Pancreas (tissue), 10 donors: Measurements from ENCODE around the gene FOXRED2. TPM values are rescaled to one million over a fixed set of nuclear protein-coding genes. Genes with fewer than 3 reads are reported as not detected.

ENCODE experiments used
- ATAC-seq, 4 donors: fragments of 200-7000 bp; cut with Tn5 transposase; one replicate each; pipeline versions ENCODE4 v1.8.0 to v1.9.1; 2020; ENCODE audit warnings: mild to moderate bottlenecking in 4 of 4, moderate library complexity in 4 of 4
- DNase-seq, 6 donors: peaks; one replicate each; pipeline ENCODE4 v3.0.0-alpha.2; 2020
- FAIRE-seq: peaks from 2 replicates; lab custom pipeline; 2012; peaks lifted over from hg19 to GRCh38; lab: Jason Lieb, UNC
- H3K27ac ChIP-seq, 4 donors: fragments of 200-600 bp; sonication (generic); 1 replicate in 3 of 4; 2 replicates in 1 of 4; pipeline versions ENCODE4 v1.5.0 to v1.8.0; 2020
- H3K27me3 ChIP-seq, 4 donors: fragments of 200-600 bp; one replicate each; pipeline ENCODE4 v1.8.0; 2021
- H3K36me3 ChIP-seq, 3 donors: fragments of 200-600 bp; sonication (generic) in 1 of 3; one replicate each; pipeline versions ENCODE4 v1.5.0 to v1.8.0; 2020 to 2021
- H3K4me1 ChIP-seq, 3 donors: fragments of 200-600 bp; one replicate each; pipeline ENCODE4 v1.8.0; 2021
- H3K4me3 ChIP-seq, 4 donors: fragments of 200-600 bp; sonication (generic) in 2 of 4; one replicate each; pipeline versions ENCODE4 v1.5.0 to v1.8.0; 2020 to 2021
- H3K9me3 ChIP-seq, 4 donors: fragments of 200-600 bp; one replicate each; pipeline ENCODE4 v1.8.0; 2021
- WGBS, 2 donors: extraction: QIAGEN DNeasy Blood & Tissue Kit; methylation state at CpG; one replicate each; pipeline ENCODE4 v1.1.7; 2013; 5-methylcytosine and 5-hydroxymethylcytosine counted together
- intact Hi-C, 3 donors: fragments of 100-400 bp; cut with DNase I; formaldehyde crosslinking; loops; one replicate each; pipeline versions ENCODE4 v1.11.1 to v1.14.2; 2022
- polyA plus RNA-seq, 2 donors: library from polyadenylated mRNA; stranded (reverse); fragments of 200-250 nt; gene quantifications; one replicate each; pipeline ENCODE4 v1.2.3, GENCODE V29; 2013
- total RNA-seq, 6 donors: library from RNA; stranded (reverse); fragmentation: NEBNext Ultra II Directional in 4 of 6; extraction: Animal tissue kit (Norgen Biotek cat#: 25700) in 4 of 6; gene quantifications; one replicate each; pipeline versions ENCODE4 v1.2.1 to v1.2.4, GENCODE V29; 2021 to 2023
- TF ChIP-seq, protein P1 (sequence below), 4 donors: fragments of 200-600 bp; sonication (generic) in 3 of 4; IDR thresholded peaks; one replicate each; pipeline versions ENCODE4 v1.5.0 to v1.8.0; 2021; ENCODE audit warnings: antibody characterized with exemption in 4 of 4
- donor health status: healthy with polysubstance abuse.
- donor health status: DM: no; HTN: no; CAD: no; lungs with moderate emphysema.
- donor health status: DM: no; HTN: no; CAD: no.
- donor health status: control.
- donor health status: control.
- donor health status: Bipolar disorder and iron deficiency.
- donor health status: DM: yes; HTN: yes; CAD: no.
- donor health status: DM: no; HTN: no; CAD: no.
- donor health status: DM: no; HTN: no; CAD: no.
- donor health status: DM: yes; HTN: yes; CAD: no.

Gene FOXRED2
- total and polyA plus RNA-seq, 8 donors, result 2.0 to 6.0 (median 4.7) TPM

DNA sequence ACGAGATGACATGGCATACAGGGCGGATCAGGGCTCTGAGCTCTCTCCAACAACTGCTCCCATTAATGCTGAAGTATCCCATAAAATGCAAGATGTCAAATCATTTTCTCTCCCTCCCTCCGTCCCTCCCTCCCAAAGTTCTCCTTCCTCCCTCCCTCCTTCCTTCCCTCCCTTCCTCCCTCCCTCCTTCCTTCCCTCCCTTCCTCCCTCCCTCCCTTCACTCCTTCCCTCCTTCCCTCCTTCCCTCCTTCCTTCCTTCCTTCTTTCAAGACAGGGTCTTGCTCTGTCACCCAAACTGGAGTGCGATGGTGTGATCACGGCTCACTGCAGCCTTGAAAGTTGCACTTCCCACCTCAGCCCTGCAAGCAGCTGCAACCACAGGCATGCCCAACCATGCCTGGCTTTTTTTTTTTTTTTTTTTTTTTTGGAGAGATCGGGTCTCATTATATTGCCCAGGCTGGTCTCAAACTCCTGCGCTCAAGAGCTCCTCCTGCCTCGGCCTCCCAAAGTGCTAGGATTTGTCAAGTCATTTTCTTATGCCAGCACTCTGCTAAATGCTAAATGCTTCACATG is 63.6 kb downstream of the FOXRED2 start:
- TF ChIP-seq, protein P1, sequence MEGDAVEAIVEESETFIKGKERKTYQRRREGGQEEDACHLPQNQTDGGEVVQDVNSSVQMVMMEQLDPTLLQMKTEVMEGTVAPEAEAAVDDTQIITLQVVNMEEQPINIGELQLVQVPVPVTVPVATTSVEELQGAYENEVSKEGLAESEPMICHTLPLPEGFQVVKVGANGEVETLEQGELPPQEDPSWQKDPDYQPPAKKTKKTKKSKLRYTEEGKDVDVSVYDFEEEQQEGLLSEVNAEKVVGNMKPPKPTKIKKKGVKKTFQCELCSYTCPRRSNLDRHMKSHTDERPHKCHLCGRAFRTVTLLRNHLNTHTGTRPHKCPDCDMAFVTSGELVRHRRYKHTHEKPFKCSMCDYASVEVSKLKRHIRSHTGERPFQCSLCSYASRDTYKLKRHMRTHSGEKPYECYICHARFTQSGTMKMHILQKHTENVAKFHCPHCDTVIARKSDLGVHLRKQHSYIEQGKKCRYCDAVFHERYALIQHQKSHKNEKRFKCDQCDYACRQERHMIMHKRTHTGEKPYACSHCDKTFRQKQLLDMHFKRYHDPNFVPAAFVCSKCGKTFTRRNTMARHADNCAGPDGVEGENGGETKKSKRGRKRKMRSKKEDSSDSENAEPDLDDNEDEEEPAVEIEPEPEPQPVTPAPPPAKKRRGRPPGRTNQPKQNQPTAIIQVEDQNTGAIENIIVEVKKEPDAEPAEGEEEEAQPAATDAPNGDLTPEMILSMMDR (IDR thresholded peaks at IDR 0.05), result no peak
- Histone ChIP-seq H3K36me3 (no peaks in the 10 kb centered on the region), H3K4me1 (peaks cover 0 to 22% (median 3%) of the 10 kb centered on the region in 3 donors), H3K27ac (no peak overlapping the region), H3K9me3 (no peaks in the 10 kb centered on the region), H3K4me3 (no peak overlapping the region), H3K27me3 (no peaks in the 10 kb centered on the region)
- WGBS, 2 donors, result 79 to 82% methylated on average over 8 of the region's 8 CpGs
- FAIRE-seq (no peak), ATAC-seq (no peak), DNase-seq (no peak)
- intact Hi-C loops, result loop anchor here in 1 of 3 donors (10.0 kb wide), 1 partner anchor 48 kb away; no protein-coding TSS in a partner anchor

DNA sequence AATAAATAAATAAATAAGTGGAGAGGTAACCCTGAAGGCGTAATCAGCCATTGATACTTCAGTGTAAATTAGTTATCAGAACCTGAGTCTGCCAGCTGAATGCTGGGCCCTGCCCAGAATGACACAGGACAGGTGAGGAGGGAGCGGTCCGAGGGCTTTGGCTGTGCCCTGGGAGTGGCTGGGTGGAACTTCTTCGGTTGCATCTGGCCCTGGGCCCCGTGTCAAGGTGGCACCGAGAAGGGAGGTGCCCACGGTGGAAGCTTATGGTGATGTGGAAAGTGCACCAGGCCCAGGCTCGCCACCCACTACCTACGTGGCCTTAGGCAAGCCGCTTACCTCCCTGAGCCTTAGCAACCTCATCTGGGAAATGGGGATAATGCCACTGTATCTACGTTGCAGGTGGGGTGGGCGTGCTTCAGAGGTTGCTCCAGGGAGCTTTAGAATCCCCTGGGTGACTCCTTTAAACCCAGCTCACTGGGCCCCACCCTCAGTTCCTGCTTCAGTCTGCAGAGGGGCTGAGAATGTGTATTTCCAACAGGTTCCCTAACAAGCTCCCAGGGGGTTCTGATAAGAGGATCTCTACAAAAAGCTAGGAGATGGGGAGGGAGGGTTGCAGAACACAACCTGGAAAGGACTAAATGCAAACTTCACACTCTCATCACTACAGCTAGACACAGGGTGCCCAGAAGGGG is 64.2 kb downstream of the FOXRED2 start:
- intact Hi-C loops, result loop anchor here in 1 of 3 donors (10.0 kb wide), 1 partner anchor 48 kb away; no protein-coding TSS in a partner anchor
- FAIRE-seq (no peak), ATAC-seq (no peak), DNase-seq (no peak)
- Histone ChIP-seq H3K4me3 (no peak overlapping the region), H3K9me3 (no peaks in the 10 kb centered on the region), H3K36me3 (no peaks in the 10 kb centered on the region), H3K27ac (no peak overlapping the region), H3K4me1 (peaks cover 0 to 17% (median 3%) of the 10 kb centered on the region in 3 donors), H3K27me3 (no peaks in the 10 kb centered on the region)
- 79 to 89% methylated on average over 12 of the region's 12 CpGs for WGBS, 2 donors
- TF ChIP-seq, protein P1 (IDR thresholded peaks at IDR 0.05), result no peak

DNA sequence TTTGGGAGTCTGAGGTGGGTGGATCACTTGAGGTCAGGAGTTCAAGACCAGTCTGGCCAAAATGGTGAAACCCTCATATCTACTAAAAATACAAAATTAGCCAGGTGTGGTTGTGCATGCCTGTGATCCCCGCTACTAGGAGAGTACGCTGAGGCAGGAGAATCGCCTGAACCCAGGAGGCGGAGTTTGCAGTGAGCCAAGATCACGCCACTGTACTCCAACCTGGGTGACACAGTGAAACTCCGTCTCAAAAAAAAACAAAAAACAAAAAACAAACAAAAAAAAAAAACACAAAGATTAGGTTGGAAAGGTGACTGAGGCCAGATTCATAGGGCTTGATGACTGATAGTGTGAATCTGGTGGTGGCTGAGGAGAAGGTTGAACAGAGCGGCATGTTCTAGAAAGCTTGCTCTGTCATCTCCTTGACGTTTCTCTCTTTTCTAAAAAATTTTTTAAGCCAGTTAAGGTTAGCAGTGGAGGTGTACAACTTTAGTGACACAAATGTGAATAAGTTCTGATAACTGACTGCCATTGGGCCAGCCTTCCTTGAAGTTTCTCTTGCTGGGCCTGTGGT is 66.3 kb downstream of the FOXRED2 start:
- no peaks in the 10 kb centered on the region for H3K9me3 ChIP-seq
- TF ChIP-seq, protein P1 (IDR thresholded peaks at IDR 0.05), result no peak
- H3K4me3 ChIP-seq, result no peak overlapping the region
- DNase-seq, result no peak
- FAIRE-seq, result no peak
- H3K4me1 ChIP-seq, result peaks cover 6 to 33% (median 11%) of the 10 kb centered on the region in 3 donors
- whole genome bisulfite sequencing, 2 donors, result 75 to 78% methylated on average over 8 of the region's 8 CpGs
- ATAC-seq, result no peak
- no peaks in the 10 kb centered on the region for H3K36me3 ChIP-seq
- H3K27me3 ChIP-seq, result no peaks in the 10 kb centered on the region
- peak overlapping the region in 1 of 4 donors; percentile 17 for H3K27ac ChIP-seq
- intact Hi-C loops, result loop anchor here in 1 of 3 donors (10.0 kb wide), 1 partner anchor 46 kb away; no protein-coding TSS in a partner anchor

DNA sequence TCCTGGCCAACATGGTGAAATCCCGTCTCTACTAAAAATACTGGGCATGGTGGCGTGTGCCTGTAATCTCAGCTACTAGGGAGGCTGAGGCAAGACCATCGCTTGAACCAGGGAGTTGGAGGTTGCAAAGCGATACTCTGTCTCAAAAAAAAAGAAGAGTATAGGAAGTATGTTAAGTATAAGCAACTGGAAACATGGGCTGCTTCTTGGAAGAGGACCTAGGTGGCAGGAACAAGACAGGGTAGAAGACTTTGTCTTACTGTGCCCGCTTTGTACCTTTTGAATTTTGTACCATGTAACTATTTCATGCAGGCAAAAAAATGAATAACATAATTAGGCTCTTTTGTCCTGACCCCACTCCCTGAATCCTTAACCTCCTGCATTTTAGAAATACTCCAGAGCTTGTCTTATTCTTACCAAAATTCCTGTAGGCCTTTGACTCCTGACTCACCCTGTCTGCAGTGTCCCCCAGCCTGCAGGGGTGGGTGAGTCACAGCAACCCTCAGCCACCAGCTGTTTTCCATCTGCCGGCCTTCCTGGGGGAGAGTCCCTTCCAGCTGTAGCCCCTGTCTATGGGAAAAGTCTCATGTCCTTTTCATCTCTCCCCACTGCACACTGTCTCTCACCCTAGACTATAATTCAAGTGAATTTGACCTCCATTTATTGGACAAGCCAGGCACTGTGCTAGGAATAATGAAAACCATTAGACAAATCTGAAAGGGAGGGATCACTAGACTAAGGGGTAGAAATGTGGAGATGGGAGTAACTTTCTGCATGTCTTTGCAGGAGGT is 67.2 kb downstream of the FOXRED2 start:
- Histone ChIP-seq H3K4me1 (peaks cover 15 to 40% (median 17%) of the 10 kb centered on the region in 3 donors), H3K27me3 (no peaks in the 10 kb centered on the region), H3K36me3 (no peaks in the 10 kb centered on the region), H3K9me3 (no peaks in the 10 kb centered on the region), H3K4me3 (no peak overlapping the region), H3K27ac (no peak overlapping the region)
- ATAC-seq, result peak; percentile 36 to 70 (median 38)
- FAIRE-seq, result no peak
- WGBS, 2 donors, result 85 to 86% methylated on average over 6 of the region's 6 CpGs
- DNase-seq, result peak in 1 of 6 donors; percentile 69
- intact Hi-C loops, result loop anchor here in 1 of 3 donors (10.0 kb wide), 1 partner anchor 45 kb away; no protein-coding TSS in a partner anchor
- TF ChIP-seq, protein P1 (IDR thresholded peaks at IDR 0.05), result no peak

Other genes with a start within 250 kb of the FOXRED2 start
- 100 to 1,000 TPM; 259 to 554 (median 412) TPM for gene MYH9, start 119.1 kb downstream of the FOXRED2 start, total RNA-seq
- 100 to 1,000 TPM in 1 of 2 donors, 10 to 100 TPM in 1; 80.9 to 152 TPM for gene MYH9, start 119.1 kb downstream of the FOXRED2 start, polyA plus RNA-seq
- 10 to 100 TPM; 20.4 to 33.6 (median 30.5) TPM for gene TXN2, start 25.4 kb downstream of the FOXRED2 start, total RNA-seq
- gene TXN2, start 25.4 kb downstream of the FOXRED2 start, polyA plus RNA-seq, result 10 to 100 TPM; 43.1 to 49.5 TPM
- 100 to 1,000 TPM; 106 to 182 (median 134) TPM for gene EIF3D, start 22.1 kb upstream of the FOXRED2 start, total RNA-seq
- gene EIF3D, start 22.1 kb upstream of the FOXRED2 start, polyA plus RNA-seq, result 100 to 1,000 TPM; 130 to 148 TPM
- not detected for gene CACNG2, start 196.7 kb upstream of the FOXRED2 start, total RNA-seq
- under 1 TPM in 1 of 2 donors, not detected in 1; 0.05 TPM for gene CACNG2, start 196.7 kb upstream of the FOXRED2 start, polyA plus RNA-seq